LNCAP (cell line): ENCODE results near the gene SPHK2.

ENCODE experiments used
- TF ChIP-seq, protein P1 (sequence below): fragments of 450-650 bp; IDR thresholded peaks from 2 replicates; pipeline ENCODE4 v1.5.1; 2017; ENCODE audit warnings: mild to moderate bottlenecking

The SPHK2 gene

DNA sequence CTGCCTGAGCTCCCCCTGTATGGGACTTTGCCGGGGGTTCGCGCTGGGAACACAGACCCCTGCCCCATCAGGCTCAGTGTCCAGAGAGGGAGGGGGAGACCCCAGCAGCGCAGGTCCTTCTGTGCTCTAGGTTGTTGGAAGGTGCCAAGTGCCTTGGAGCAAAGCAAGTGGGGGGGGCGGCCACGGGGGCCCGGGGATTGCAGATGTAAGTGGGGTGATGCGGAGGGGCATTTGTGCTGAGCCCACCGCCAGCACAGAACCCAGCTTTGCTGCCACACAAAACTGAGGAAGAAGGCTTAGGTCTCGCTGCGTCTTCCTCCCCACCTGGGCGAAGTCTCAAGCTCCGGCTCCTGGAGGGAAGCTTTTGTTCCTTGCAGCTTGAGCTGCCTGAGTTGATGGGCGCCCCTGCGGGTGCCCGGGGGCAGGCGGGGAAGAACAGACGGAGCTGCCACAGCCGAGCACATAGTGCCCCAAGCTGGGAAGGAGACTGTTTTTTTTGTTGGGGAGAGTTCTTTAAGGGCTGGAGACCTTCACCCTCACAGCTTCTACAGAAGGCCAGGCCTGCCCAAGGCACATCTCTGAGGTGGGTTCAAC is 55.0 kb downstream of the SPHK2 start:
- TF ChIP-seq, protein P1, sequence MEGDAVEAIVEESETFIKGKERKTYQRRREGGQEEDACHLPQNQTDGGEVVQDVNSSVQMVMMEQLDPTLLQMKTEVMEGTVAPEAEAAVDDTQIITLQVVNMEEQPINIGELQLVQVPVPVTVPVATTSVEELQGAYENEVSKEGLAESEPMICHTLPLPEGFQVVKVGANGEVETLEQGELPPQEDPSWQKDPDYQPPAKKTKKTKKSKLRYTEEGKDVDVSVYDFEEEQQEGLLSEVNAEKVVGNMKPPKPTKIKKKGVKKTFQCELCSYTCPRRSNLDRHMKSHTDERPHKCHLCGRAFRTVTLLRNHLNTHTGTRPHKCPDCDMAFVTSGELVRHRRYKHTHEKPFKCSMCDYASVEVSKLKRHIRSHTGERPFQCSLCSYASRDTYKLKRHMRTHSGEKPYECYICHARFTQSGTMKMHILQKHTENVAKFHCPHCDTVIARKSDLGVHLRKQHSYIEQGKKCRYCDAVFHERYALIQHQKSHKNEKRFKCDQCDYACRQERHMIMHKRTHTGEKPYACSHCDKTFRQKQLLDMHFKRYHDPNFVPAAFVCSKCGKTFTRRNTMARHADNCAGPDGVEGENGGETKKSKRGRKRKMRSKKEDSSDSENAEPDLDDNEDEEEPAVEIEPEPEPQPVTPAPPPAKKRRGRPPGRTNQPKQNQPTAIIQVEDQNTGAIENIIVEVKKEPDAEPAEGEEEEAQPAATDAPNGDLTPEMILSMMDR, result no peak

DNA sequence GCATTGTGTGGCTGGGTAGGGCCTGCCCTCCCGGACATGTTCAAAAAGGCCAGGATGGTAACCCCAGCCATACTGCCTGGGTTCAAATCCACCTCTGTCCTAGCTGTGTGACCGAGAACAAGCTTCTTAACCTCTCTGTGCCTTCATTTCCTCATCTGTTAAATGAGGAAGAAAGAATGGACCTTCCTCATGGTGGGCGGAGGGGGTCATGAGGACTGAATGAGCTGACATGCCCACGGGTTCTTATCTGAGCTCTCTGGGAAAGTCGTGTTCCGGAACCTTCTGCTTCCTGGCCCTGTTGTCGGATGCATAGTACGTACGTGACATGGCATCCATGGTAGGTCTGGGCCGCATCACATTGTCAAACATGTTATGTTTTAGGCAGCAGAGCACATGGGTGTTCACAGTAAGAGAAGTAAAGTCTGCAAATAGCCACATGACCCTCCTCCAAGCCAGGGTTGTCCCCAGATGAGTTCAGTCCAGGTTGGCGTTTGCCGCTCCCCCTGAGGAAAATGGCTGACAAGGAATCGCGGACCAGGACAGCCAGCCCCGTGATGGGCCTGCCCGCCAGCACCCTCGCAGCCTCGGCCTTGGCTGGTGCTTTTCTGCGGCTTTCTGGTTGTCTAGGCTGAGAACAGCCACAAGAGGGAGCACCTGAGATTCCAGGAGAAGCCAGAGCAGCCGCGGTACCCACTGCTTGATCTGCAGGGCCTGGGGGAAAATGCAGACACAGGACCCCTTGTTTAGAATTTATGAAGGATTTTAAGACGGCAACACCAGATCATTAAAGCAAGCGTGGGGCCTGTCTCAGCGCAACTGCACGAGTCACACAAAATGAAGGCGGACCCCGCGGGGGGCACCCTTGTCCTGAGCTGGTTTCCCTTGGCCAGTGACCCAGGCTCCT is 55.9 kb downstream of the SPHK2 start:
- TF ChIP-seq, protein P1, result peak; percentile 61

DNA sequence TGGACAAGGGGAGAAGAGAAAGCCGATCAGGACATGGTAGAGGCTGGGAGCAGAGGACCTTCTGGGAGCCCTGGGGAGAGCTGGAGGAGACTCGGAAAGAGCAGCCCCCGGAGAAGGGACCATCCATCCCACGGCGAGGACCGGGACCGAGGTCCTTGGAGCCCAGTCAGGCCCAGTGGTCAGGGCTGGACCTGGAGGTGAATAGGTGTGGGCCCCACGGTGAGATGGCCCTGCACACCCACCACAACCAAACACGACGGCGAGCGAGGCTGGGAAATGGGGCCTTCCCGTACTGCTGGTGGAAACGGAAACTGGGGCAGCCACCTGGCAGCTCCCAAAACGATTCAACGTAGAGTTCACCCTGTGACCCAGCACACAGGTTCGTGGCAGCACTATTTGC is 57.2 kb downstream of the SPHK2 start:
- TF ChIP-seq, protein P1, result no peak

DNA sequence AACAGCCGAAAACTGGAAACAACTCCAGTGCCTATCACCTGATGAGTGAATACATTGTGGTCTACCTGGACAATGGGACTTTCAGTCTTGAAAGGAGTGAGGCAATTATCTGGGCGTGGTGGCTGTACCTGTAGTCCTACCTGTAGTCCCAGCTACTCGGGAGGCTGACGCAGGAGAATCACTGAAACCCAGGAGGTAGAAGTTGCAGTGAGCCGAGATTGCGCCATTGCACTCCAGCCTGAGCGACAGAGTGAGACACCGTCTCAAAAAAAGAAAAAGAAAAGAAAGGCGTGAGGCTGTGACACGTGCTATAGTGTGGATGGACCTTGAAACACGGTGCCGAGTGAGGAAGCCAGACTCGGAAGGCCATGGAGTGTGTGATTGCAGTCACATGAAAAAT is 57.6 kb downstream of the SPHK2 start:
- TF ChIP-seq, protein P1, result no peak

DNA sequence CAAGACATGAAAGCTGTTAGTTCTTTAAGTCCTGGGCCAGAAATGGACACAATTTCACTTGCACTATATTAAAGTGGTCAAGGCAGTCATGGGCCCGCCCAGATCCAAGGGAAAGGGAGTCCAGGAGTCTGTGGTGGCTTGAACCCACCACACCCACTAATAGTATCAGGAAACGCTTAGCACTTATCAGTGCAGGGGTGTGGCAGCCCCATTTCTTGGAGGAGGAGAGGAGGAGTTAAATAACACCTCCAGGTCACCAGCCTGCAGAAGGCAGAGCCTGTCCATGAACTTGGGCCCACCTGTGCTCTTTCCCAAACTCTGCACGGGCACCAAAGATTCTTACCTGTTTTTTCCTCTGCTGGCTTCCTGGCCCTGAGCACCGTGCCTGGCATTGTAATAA is 58.9 kb downstream of the SPHK2 start:
- TF ChIP-seq, protein P1, result no peak
